Neural cell (in vitro differentiated cells): ENCODE measurements around the gene ALOX5AP. TPM values are rescaled to one million over a fixed set of nuclear protein-coding genes. Genes with fewer than 3 reads are reported as not detected.

Experiments
- H2AFZ ChIP-seq: fragments of 200-600, 300-800 bp; sonication (generic), shearing (Covaris generic); 2 replicates; pipeline ENCODE4 v1.6.0; 2014; ENCODE audit warnings: low read depth, mild to moderate bottlenecking, antibody characterized with exemption, low read length, moderate library complexity
- H3F3A ChIP-seq: fragments of 200-600 bp; shearing (Covaris generic); 2 replicates; pipeline ENCODE4 v1.6.1; 2016; ENCODE audit warnings: mild to moderate bottlenecking, moderate library complexity, mixed read lengths, antibody characterized with exemption, low read length; ENCODE audit not compliant: insufficient read depth, poor library complexity, severe bottlenecking
- H3K27ac ChIP-seq: fragments of 200-600, 300-800 bp; sonication (generic), shearing (Covaris generic); 2 replicates; pipeline ENCODE4 v1.5.1; 2014; ENCODE audit warnings: mild to moderate bottlenecking, low read length, moderate library complexity
- H3K27me3 ChIP-seq: fragments of 300-800, 200-600 bp; sonication (generic), shearing (Covaris generic); 2 replicates; pipeline ENCODE4 v1.6.0; 2014; ENCODE audit warnings: mild to moderate bottlenecking, low read depth, low read length, moderate library complexity; ENCODE audit not compliant: insufficient read depth
- H3K36me3 ChIP-seq: fragments of 300-800, 200-600 bp; sonication (generic), shearing (Covaris generic); 2 replicates; pipeline ENCODE4 v1.5.1; 2014; ENCODE audit warnings: mild to moderate bottlenecking, antibody characterized with exemption, low read length, moderate library complexity; ENCODE audit not compliant: insufficient read depth
- H3K4me2 ChIP-seq: fragments of 300-800, 200-600 bp; sonication (generic), shearing (Covaris generic); 2 replicates; pipeline ENCODE4 v1.6.0; 2014; ENCODE audit warnings: mild to moderate bottlenecking, low read length
- H3K4me3 ChIP-seq: fragments of 300-800, 200-600 bp; sonication (generic), shearing (Covaris generic); 2 replicates; pipeline ENCODE4 v1.5.1; 2014; ENCODE audit warnings: mild to moderate bottlenecking, low read length, moderate library complexity
- H3K79me2 ChIP-seq: fragments of 200-600 bp; shearing (Covaris generic); replicated peaks from 2 replicates; pipeline ENCODE4 v1.6.0; 2014; ENCODE audit warnings: mild to moderate bottlenecking, low read length, moderate library complexity; ENCODE audit not compliant: insufficient read depth
- H3K9ac ChIP-seq: fragments of 300-800, 200-600 bp; sonication (generic), shearing (Covaris generic); 2 replicates; pipeline ENCODE4 v1.6.1; 2016; ENCODE audit warnings: mild to moderate bottlenecking, low read length, mixed read lengths
- H3K9me2 ChIP-seq: fragments of 200-600 bp; shearing (Covaris generic); 2 replicates; pipeline ENCODE4 v1.6.1; 2016; ENCODE audit warnings: mild to moderate bottlenecking, low read length, mixed read lengths; ENCODE audit not compliant: insufficient read depth
- H3K9me3 ChIP-seq: fragments of 200-600, 300-800 bp; sonication (generic), shearing (Covaris generic); 2 replicates; pipeline ENCODE4 v1.6.1; 2016; ENCODE audit warnings: mild to moderate bottlenecking, mixed run types, low read length, moderate library complexity, mixed read lengths
- H4K20me1 ChIP-seq: fragments of 200-600 bp; shearing (Covaris generic); 2 replicates; pipeline ENCODE4 v1.6.1; 2016; ENCODE audit warnings: mild to moderate bottlenecking, mixed run types; ENCODE audit not compliant: insufficient read depth
- EP300 ChIP-seq: fragments of 450-650 bp; conservative IDR thresholded peaks from 2 replicates; pipeline ENCODE4 v1.6.1; 2014; ENCODE audit warnings: antibody characterized with exemption, mild to moderate bottlenecking, moderate library complexity; ENCODE audit not compliant: poor library complexity, severe bottlenecking
- EZH2 ChIP-seq: fragments of 200-600, 300-800 bp; shearing (Covaris generic), sonication (generic); IDR thresholded peaks from 2 replicates; pipeline ENCODE4 v1.6.1; 2014; ENCODE audit warnings: antibody characterized with exemption, low read length, borderline replicate concordance, mild to moderate bottlenecking; ENCODE audit not compliant: insufficient read depth, poor library complexity, severe bottlenecking
- MXI1 ChIP-seq: fragments of 450-650 bp; conservative IDR thresholded peaks from 2 replicates; pipeline ENCODE4 v1.6.1; 2014; ENCODE audit warnings: antibody characterized with exemption, mild to moderate bottlenecking; ENCODE audit not compliant: poor library complexity, severe bottlenecking
- POLR2AphosphoS5 ChIP-seq: IDR thresholded peaks from 2 replicates; pipeline ENCODE4 v1.6.1; 2012
- RAD21 ChIP-seq: fragments of 450-650 bp; conservative IDR thresholded peaks from 2 replicates; pipeline ENCODE4 v1.6.1; 2014; ENCODE audit warnings: antibody characterized with exemption, mild to moderate bottlenecking, moderate library complexity
- REST ChIP-seq: IDR thresholded peaks from 2 replicates; pipeline ENCODE4 v1.6.1; 2012; ENCODE audit warnings: borderline replicate concordance
- SMC3 ChIP-seq: fragments of 450-650 bp; conservative IDR thresholded peaks from 2 replicates; pipeline ENCODE4 v1.6.1; 2014; ENCODE audit warnings: antibody characterized with exemption, mild to moderate bottlenecking, moderate library complexity; ENCODE audit not compliant: poor library complexity
- TAF1 ChIP-seq: IDR thresholded peaks from 2 replicates; pipeline ENCODE4 v1.6.1; 2012; ENCODE audit warnings: low read depth
- polyA plus RNA-seq: library from polyadenylated mRNA; depleted of rRNA; stranded (reverse); fragments of >200 nt; gene quantifications from 2 replicates; pipeline ENCODE4 v1.2.3, GENCODE V29; 2014
- TF ChIP-seq, protein P1 (sequence below): fragments of 450-650 bp; IDR thresholded peaks from 2 replicates; pipeline ENCODE4 v1.5.1; 2014; ENCODE audit warnings: antibody characterized with exemption, mild to moderate bottlenecking, moderate library complexity; ENCODE audit not compliant: poor library complexity, severe bottlenecking

Gene ALOX5AP
- polyA plus RNA-seq, 1 donor from 2014 or later, result not detected

DNA sequence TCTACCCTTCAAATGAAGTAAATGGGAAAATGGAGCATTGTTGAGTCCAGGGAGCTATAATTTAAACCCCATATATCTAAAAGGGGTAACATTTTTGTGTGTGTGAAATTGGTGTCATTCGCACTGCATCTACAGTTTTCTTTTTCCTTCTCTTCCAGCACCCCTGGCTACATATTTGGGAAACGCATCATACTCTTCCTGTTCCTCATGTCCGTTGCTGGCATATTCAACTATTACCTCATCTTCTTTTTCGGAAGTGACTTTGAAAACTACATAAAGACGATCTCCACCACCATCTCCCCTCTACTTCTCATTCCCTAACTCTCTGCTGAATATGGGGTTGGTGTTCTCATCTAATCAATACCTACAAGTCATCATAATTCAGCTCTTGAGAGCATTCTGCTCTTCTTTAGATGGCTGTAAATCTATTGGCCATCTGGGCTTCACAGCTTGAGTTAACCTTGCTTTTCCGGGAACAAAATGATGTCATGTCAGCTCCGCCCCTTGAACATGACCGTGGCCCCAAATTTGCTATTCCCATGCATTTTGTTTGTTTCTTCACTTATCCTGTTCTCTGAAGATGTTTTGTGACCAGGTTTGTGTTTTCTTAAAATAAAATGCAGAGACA is 28.6 kb downstream of the ALOX5AP start:
- no peaks in the 10 kb centered on the region for H3K27me3 ChIP-seq
- no peaks in the 10 kb centered on the region for H3F3A ChIP-seq

GRCh38 chr13:30766231-30766630 is 30.9 kb downstream of the ALOX5AP start:
- Histone ChIP-seq H3K4me2 (no peak overlapping the region), H3K79me2 (no peaks in the 10 kb centered on the region), H2AFZ (no peak overlapping the region), H3K27me3 (no peaks in the 10 kb centered on the region), H3K36me3 (no peaks in the 10 kb centered on the region), H3F3A (no peaks in the 10 kb centered on the region), H3K9me3 (no peaks in the 10 kb centered on the region), H3K4me3 (no peak overlapping the region), H3K27ac (no peak overlapping the region), H3K9ac (no peak overlapping the region), H4K20me1 (no peaks in the 10 kb centered on the region), H3K9me2 (no peaks in the 10 kb centered on the region)
- TF ChIP-seq RAD21, result no peak
- TF ChIP-seq REST, result no peak
- TF ChIP-seq EP300, result no peak
- TF ChIP-seq, protein P1, sequence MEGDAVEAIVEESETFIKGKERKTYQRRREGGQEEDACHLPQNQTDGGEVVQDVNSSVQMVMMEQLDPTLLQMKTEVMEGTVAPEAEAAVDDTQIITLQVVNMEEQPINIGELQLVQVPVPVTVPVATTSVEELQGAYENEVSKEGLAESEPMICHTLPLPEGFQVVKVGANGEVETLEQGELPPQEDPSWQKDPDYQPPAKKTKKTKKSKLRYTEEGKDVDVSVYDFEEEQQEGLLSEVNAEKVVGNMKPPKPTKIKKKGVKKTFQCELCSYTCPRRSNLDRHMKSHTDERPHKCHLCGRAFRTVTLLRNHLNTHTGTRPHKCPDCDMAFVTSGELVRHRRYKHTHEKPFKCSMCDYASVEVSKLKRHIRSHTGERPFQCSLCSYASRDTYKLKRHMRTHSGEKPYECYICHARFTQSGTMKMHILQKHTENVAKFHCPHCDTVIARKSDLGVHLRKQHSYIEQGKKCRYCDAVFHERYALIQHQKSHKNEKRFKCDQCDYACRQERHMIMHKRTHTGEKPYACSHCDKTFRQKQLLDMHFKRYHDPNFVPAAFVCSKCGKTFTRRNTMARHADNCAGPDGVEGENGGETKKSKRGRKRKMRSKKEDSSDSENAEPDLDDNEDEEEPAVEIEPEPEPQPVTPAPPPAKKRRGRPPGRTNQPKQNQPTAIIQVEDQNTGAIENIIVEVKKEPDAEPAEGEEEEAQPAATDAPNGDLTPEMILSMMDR, result no peak
- TF ChIP-seq MXI1, result no peak
- no peak for TF ChIP-seq TAF1
- no peak for TF ChIP-seq POLR2AphosphoS5
- TF ChIP-seq SMC3, result no peak

More for the DNA sequence above, 28.6 kb downstream of the ALOX5AP start:
- Histone ChIP-seq H3K27ac (no peak overlapping the region), H2AFZ (no peak overlapping the region), H4K20me1 (no peaks in the 10 kb centered on the region), H3K4me2 (no peak overlapping the region), H3K9ac (no peak overlapping the region), H3K9me3 (no peaks in the 10 kb centered on the region), H3K36me3 (no peaks in the 10 kb centered on the region), H3K79me2 (no peaks in the 10 kb centered on the region), H3K9me2 (no peaks in the 10 kb centered on the region), H3K4me3 (no peak overlapping the region)
- TF ChIP-seq, protein P1, result no peak
- TF ChIP-seq EZH2 (no peak), MXI1 (no peak), TAF1 (no peak), RAD21 (no peak), POLR2AphosphoS5 (no peak), SMC3 (no peak), REST (no peak), EP300 (no peak)
